ENCODE measurements around the gene CARMIL1.

GRCh38 chr6:25627001-25627400, 347.8 kb downstream of the CARMIL1 start:
- TF ChIP-seq GATA3 (IDR thresholded peaks at IDR 0.05; ENCODE audit: low read depth, low read length), result no peak
- TF ChIP-seq GATA2 (IDR thresholded peaks at IDR 0.05; ENCODE audit: low read depth, low read length), result no peak

Data from SH-SY5Y (cell line).